ENCODE data around the gene C4orf51. TPM values are rescaled to one million over a fixed set of nuclear protein-coding genes. Genes with fewer than 3 reads are reported as not detected.

The C4orf51 gene
- total and polyA plus RNA-seq, 2 donors (not counting 1 experiment from before 2014, with no cell fraction given) = not detected

- TF ChIP-seq EZH2 (IDR thresholded peaks at IDR 0.05; ENCODE audit: borderline replicate concordance, insufficient read depth, low read depth, low read length, poor library complexity, severe bottlenecking) = no peak
- TF ChIP-seq CTCF (IDR thresholded peaks at IDR 0.05) = no peak
- H3K9me3 Mint-ChIP-seq (ENCODE audit: insufficient read depth) = peaks cover 8% of the 10 kb centered on the region
- intact Hi-C loops (cut with micrococcal nuclease) = no loop called here
- Histone ChIP-seq H3K9me3 (ENCODE audit: control extremely low read depth in 1 of 3, control insufficient read depth in 2 of 3, insufficient read depth in 1 of 3, low read length in 2 of 3) (no peaks in the 10 kb centered on the region), H3K9ac (ENCODE audit: low read length) (no peak overlapping the region), H3K27me3 (replicated peaks in 1 of 4; ENCODE audit: control extremely low read depth in 1 of 4, control insufficient read depth in 3 of 4, insufficient read depth in 4 of 4, low read length in 3 of 4) (no peaks in the 10 kb centered on the region), H2AFZ (ENCODE audit: insufficient read depth, low read depth, low read length, poor library complexity, severe bottlenecking) (no peak overlapping the region), H4K20me1 (ENCODE audit: control insufficient read depth, insufficient read depth, low read length, poor library complexity, severe bottlenecking) (no peaks in the 10 kb centered on the region), H3K4me1 (ENCODE audit: control insufficient read depth in 2 of 2, insufficient read depth in 2 of 2, low read length in 2 of 2) (no peaks in the 10 kb centered on the region), H3K79me2 (ENCODE audit: control insufficient read depth, insufficient read depth, low read length) (no peaks in the 10 kb centered on the region), H3K4me3 (ENCODE audit: control extremely low read depth in 1 of 5, extremely low read depth in 1 of 5, insufficient read depth in 1 of 5, low read depth in 2 of 5, low read length in 4 of 5) (no peak overlapping the region), H3K27ac (ENCODE audit: low read length in 2 of 2) (no peak overlapping the region), H3K4me2 (replicated peaks; ENCODE audit: low read depth, low read length, poor library complexity, severe bottlenecking) (no peak overlapping the region), H3K36me3 (replicated peaks in 1 of 2; ENCODE audit: control extremely low read depth in 1 of 2, control insufficient read depth in 1 of 2, extremely low read depth in 1 of 2, insufficient read depth in 2 of 2, low read length in 1 of 2) (peaks cover 2 to 66% of the 10 kb centered on the region in 2 experiments)
- no peaks in the 10 kb centered on the region for H3K4me1 Mint-ChIP-seq
- no peak for ATAC-seq (ENCODE audit: low read depth)
- WGBS (ENCODE audit: insufficient coverage) = 97% methylated on average over 4 of the region's 4 CpGs
- H3K27me3 Mint-ChIP-seq = no peaks in the 10 kb centered on the region
- CTCF ChIA-PET = no interaction called here
- DNase-seq = no peak
- POLR2A ChIA-PET = no interaction called here
- H3K4me3 Mint-ChIP-seq = no peak overlapping the region
- no peak overlapping the region for H3K27ac Mint-ChIP-seq
Measured at GRCh38 chr4:145763399-145763798, 83.5 kb downstream of the C4orf51 start.

- intact Hi-C loops (cut with micrococcal nuclease) = no loop called here
- Histone ChIP-seq H3K4me1 (ENCODE audit: control insufficient read depth in 2 of 2, insufficient read depth in 2 of 2, low read length in 2 of 2) (no peaks in the 10 kb centered on the region), H3K9ac (ENCODE audit: low read length) (no peak overlapping the region), H3K27ac (ENCODE audit: low read length in 2 of 2) (no peak overlapping the region), H3K4me3 (ENCODE audit: control extremely low read depth in 1 of 5, extremely low read depth in 1 of 5, insufficient read depth in 1 of 5, low read depth in 2 of 5, low read length in 4 of 5) (no peak overlapping the region), H3K79me2 (ENCODE audit: control insufficient read depth, insufficient read depth, low read length) (no peaks in the 10 kb centered on the region), H4K20me1 (ENCODE audit: control insufficient read depth, insufficient read depth, low read length, poor library complexity, severe bottlenecking) (no peaks in the 10 kb centered on the region), H3K9me3 (ENCODE audit: control extremely low read depth in 1 of 3, control insufficient read depth in 2 of 3, insufficient read depth in 1 of 3, low read length in 2 of 3) (no peaks in the 10 kb centered on the region), H2AFZ (ENCODE audit: insufficient read depth, low read depth, low read length, poor library complexity, severe bottlenecking) (no peak overlapping the region), H3K27me3 (replicated peaks in 1 of 4; ENCODE audit: control extremely low read depth in 1 of 4, control insufficient read depth in 3 of 4, insufficient read depth in 4 of 4, low read length in 3 of 4) (no peaks in the 10 kb centered on the region), H3K4me2 (replicated peaks; ENCODE audit: low read depth, low read length, poor library complexity, severe bottlenecking) (no peak overlapping the region), H3K36me3 (replicated peaks in 1 of 2; ENCODE audit: control extremely low read depth in 1 of 2, control insufficient read depth in 1 of 2, extremely low read depth in 1 of 2, insufficient read depth in 2 of 2, low read length in 1 of 2) (peaks cover 2 to 48% of the 10 kb centered on the region in 2 experiments)
- CTCF ChIA-PET = no interaction called here
- DNase-seq (no peak), ATAC-seq (ENCODE audit: low read depth) (no peak)
- 80% methylated on average over 3 of the region's 5 CpGs for WGBS (ENCODE audit: insufficient coverage)
- H3K27ac Mint-ChIP-seq = no peak overlapping the region
- H3K27me3 Mint-ChIP-seq = no peaks in the 10 kb centered on the region
- no peak for TF ChIP-seq CTCF (IDR thresholded peaks at IDR 0.05)
- no peak overlapping the region for H3K4me3 Mint-ChIP-seq
- POLR2A ChIA-PET = no interaction called here
- no peaks in the 10 kb centered on the region for H3K4me1 Mint-ChIP-seq
- peaks cover 8% of the 10 kb centered on the region for H3K9me3 Mint-ChIP-seq (ENCODE audit: insufficient read depth)
Measured at GRCh38 chr4:145766273-145766672, 86.3 kb downstream of the C4orf51 start.

Data from B cell (primary cell).